K562 (cell line): ENCODE data around the gene PRKAG1. TPM values are rescaled to one million over a fixed set of nuclear protein-coding genes. Genes with fewer than 3 reads are reported as not detected.

Experiments used
- ATAC-seq: fragments of 200-7000 bp; cut with Tn5 transposase; 3 replicates; pipeline ENCODE4 v1.9.1; 2020; ENCODE audit warnings: moderate library complexity
- BruUV-seq: library from RNA; stranded (reverse); fragments of 400-500 nt; replicated peaks from 2 replicates; lab custom pipeline; 2021; lab: Mats Ljungman, UMichigan
- CTCF ChIA-PET: fragments of 300-600 bp; formaldehyde crosslinking; extraction: SDS; loops from one replicate; lab custom pipeline; 2021; ENCODE audit warnings: low intra/inter-chr PET ratio; lab: Yijun Ruan, JAX
- POLR2A ChIA-PET: fragments of 300-600, 350-650 bp; sonication (Branson Sonifier 250); formaldehyde crosslinking; extraction: SDS; loops from one replicate; lab custom pipeline; 2021; ENCODE audit warnings: antibody characterized with exemption, inconsistent platforms; lab: Yijun Ruan, JAX
- DNase-seq, 4 experiments: peaks; one replicate each; pipeline versions ENCODE4 v3.0.0 to v3.0.0-alpha.2; 2011 to 2018; ENCODE audit warnings: low spot score in 3 of 4, mixed read lengths in 3 of 4; ENCODE audit errors: extremely low read depth in 1 of 4
- FAIRE-seq: peaks from 2 replicates; lab custom pipeline; 2011; peaks lifted over from hg19 to GRCh38; lab: Jason Lieb, UNC
- H2AFZ ChIP-seq: 2 replicates; pipeline ENCODE4 v1.6.0; 2011; ENCODE audit warnings: low read depth, low read length, control low read depth, inconsistent platforms
- H3K27ac ChIP-seq: fragments of 200-600 bp; 3 replicates; pipeline ENCODE4 v1.8.0; 2011; ENCODE audit warnings: low read depth, mild to moderate bottlenecking, control low read depth, inconsistent platforms, low read length, moderate library complexity, mixed read lengths; ENCODE audit errors: extremely low read depth
- H3K27me3 ChIP-seq, 2 experiments: fragments of 300-600 bp in 1 of 2; 2 replicates in 1 of 2; 3 replicates in 1 of 2; pipeline versions ENCODE4 v1.6.0 to v1.8.0; 2011; ENCODE audit warnings: inconsistent platforms in 2 of 2, low read length in 2 of 2, mild to moderate bottlenecking in 1 of 2, mixed read lengths in 1 of 2, moderate library complexity in 1 of 2; ENCODE audit not compliant: control insufficient read depth in 2 of 2, insufficient read depth in 2 of 2
- H3K36me3 ChIP-seq: fragments of 300-600 bp; 3 replicates; pipeline ENCODE4 v1.8.0; 2011; ENCODE audit warnings: mild to moderate bottlenecking, low read length, inconsistent platforms; ENCODE audit not compliant: control insufficient read depth, insufficient read depth
- H3K4me1 ChIP-seq, 2 experiments: fragments of 200-600 bp in 1 of 2; replicated peaks in 1 of 2; 2 replicates in 1 of 2; 3 replicates in 1 of 2; pipeline versions ENCODE4 v1.5.1 to v1.8.0; 2011; ENCODE audit warnings: inconsistent platforms in 2 of 2, low read length in 2 of 2, mild to moderate bottlenecking in 1 of 2, mixed read lengths in 1 of 2, moderate library complexity in 1 of 2; ENCODE audit not compliant: control insufficient read depth in 2 of 2, insufficient read depth in 2 of 2
- H3K4me2 ChIP-seq: 2 replicates; pipeline ENCODE4 v1.6.1; 2011; ENCODE audit warnings: low read length, control low read depth, inconsistent platforms, mixed read lengths; ENCODE audit not compliant: insufficient read depth
- H3K4me3 ChIP-seq: fragments of 200-600 bp; sonication (generic), shearing (Covaris generic); 2 replicates; pipeline ENCODE4 v1.5.1; 2016; ENCODE audit warnings: control low read depth, inconsistent platforms
- H3K79me2 ChIP-seq: fragments of 200-600 bp; 3 replicates; pipeline ENCODE4 v1.8.0; 2011; ENCODE audit warnings: low read length, inconsistent platforms; ENCODE audit not compliant: control insufficient read depth, insufficient read depth
- H3K9ac ChIP-seq, 2 experiments: 2 replicates each; pipeline versions ENCODE4 v1.6.0 to v1.6.1; 2011; ENCODE audit warnings: low read depth in 2 of 2, low read length in 2 of 2, control low read depth in 1 of 2, inconsistent platforms in 1 of 2, mild to moderate bottlenecking in 1 of 2, mixed read lengths in 1 of 2; ENCODE audit not compliant: insufficient read depth in 1 of 2
- H3K9me1 ChIP-seq: one replicate; pipeline ENCODE4 v1.6.0; 2011; ENCODE audit warnings: inconsistent platforms, mild to moderate bottlenecking, low read length, moderate library complexity; ENCODE audit not compliant: control insufficient read depth, insufficient read depth
- H3K9me3 ChIP-seq: replicated peaks from 2 replicates; pipeline ENCODE4 v1.5.1; 2011; ENCODE audit warnings: low read depth, low read length, inconsistent platforms; ENCODE audit not compliant: control insufficient read depth, insufficient read depth
- H4K20me1 ChIP-seq: replicated peaks from 2 replicates; pipeline ENCODE4 v1.6.1; 2011; ENCODE audit warnings: low read length, inconsistent platforms, mixed read lengths; ENCODE audit not compliant: control insufficient read depth, insufficient read depth
- BCOR ChIP-seq: fragments of 450-650 bp; IDR thresholded peaks from 2 replicates; pipeline ENCODE4 v1.6.1; 2016
- BRF2 ChIP-seq: IDR thresholded peaks from 3 replicates; pipeline ENCODE4 v1.6.1; 2011; ENCODE audit warnings: borderline replicate concordance, mild to moderate bottlenecking; ENCODE audit not compliant: insufficient read length, insufficient read depth
- CSDE1 ChIP-seq, 2 experiments: fragments of 450-650 bp; IDR thresholded peaks; 2 replicates each; pipeline ENCODE4 v1.6.1; 2016; ENCODE audit warnings: mild to moderate bottlenecking in 1 of 2
- CTBP1 ChIP-seq: fragments of 450-650 bp; IDR thresholded peaks from 2 replicates; pipeline ENCODE4 v1.6.1; 2016; ENCODE audit warnings: borderline replicate concordance
- HINFP ChIP-seq: fragments of 450-650 bp; conservative IDR thresholded peaks from 2 replicates; pipeline ENCODE4 v1.6.1; 2016; ENCODE audit warnings: missing genetic modification characterization, low read depth, mild to moderate bottlenecking, control low read depth, missing compliant biosample characterization
- MAZ ChIP-seq, 2 experiments: fragments of 450-650 bp in 1 of 2; sonication (generic) in 1 of 2; formaldehyde crosslinking; IDR thresholded peaks in 1 of 2; conservative IDR thresholded peaks in 1 of 2; 2 replicates each; pipeline versions ENCODE4 v1.4.0 to v1.5.0; 2020; ENCODE audit warnings: mild to moderate bottlenecking in 1 of 2, missing genetic modification reagents in 1 of 2
- MTA3 ChIP-seq: fragments of 450-650 bp; formaldehyde crosslinking; IDR thresholded peaks from 2 replicates; pipeline ENCODE4 v1.6.1; 2017; ENCODE audit warnings: mild to moderate bottlenecking, borderline replicate concordance
- PRMT5 ChIP-seq: sonication (generic); formaldehyde crosslinking; IDR thresholded peaks from 2 replicates; pipeline ENCODE4 v1.5.0; 2020; ENCODE audit warnings: missing genetic modification reagents
- USF1 ChIP-seq: sonication (generic); formaldehyde crosslinking; IDR thresholded peaks from 2 replicates; pipeline ENCODE4 v1.9.0; 2022; ENCODE audit warnings: mild to moderate bottlenecking, missing genetic modification reagents
- ZBTB1 ChIP-seq: sonication (generic); formaldehyde crosslinking; IDR thresholded peaks from 2 replicates; pipeline ENCODE4 v1.8.1; 2023; ENCODE audit warnings: missing genetic modification reagents, low read depth, mild to moderate bottlenecking, borderline replicate concordance
- ZFP36 ChIP-seq: fragments of 150-350 bp; IDR thresholded peaks from 2 replicates; pipeline ENCODE4 v1.6.1; 2018; ENCODE audit warnings: low read length, low read depth; ENCODE audit not compliant: partially characterized antibody
- ZNF124 ChIP-seq: sonication (generic); formaldehyde crosslinking; IDR thresholded peaks from 2 replicates; pipeline ENCODE4 v1.8.1; 2022; ENCODE audit warnings: missing genetic modification reagents
- ZNF280A ChIP-seq: fragments of 450-650 bp; IDR thresholded peaks from 2 replicates; pipeline ENCODE4 v1.6.1; 2018; ENCODE audit warnings: mild to moderate bottlenecking, low read depth; ENCODE audit not compliant: partially characterized antibody
- ZNF436 ChIP-seq: fragments of 250-450, 450-650 bp; sonication (Bioruptor Pico); formaldehyde crosslinking; IDR thresholded peaks from 2 replicates; pipeline ENCODE4 v1.7.0; 2020; ENCODE audit warnings: mild to moderate bottlenecking
- WGBS: fragments of 100-300 bp; shearing (Covaris generic); methylation state at CpG from one replicate; pipeline ENCODE4 v1.1.6; 2016; ENCODE audit warnings: low coverage, mixed read lengths; ENCODE audit not compliant: insufficient coverage; ENCODE audit errors: missing lambda C conversion rate; 5-methylcytosine and 5-hydroxymethylcytosine counted together
- in situ Hi-C: fragments of 300-500 bp; cut with MboI; formaldehyde crosslinking; loops from 4 replicates; pipeline ENCODE4 v1.15.0; 2018; ENCODE audit warnings: inconsistent platforms, mixed read lengths
- intact Hi-C: fragments of 100-400 bp; cut with micrococcal nuclease; formaldehyde crosslinking; loops from 2 replicates; pipeline ENCODE4 v1.14.2; 2022
- polyA plus RNA-seq, 8 experiments: library from polyadenylated mRNA; depleted of rRNA in 4 of 8; stranded (reverse) in 5 of 8; unstranded in 3 of 8; fragments of >200 nt; fragmentation: Nextera tagmentation in 2 of 8; fragmentation: Illumina TruSeq in 1 of 8; extraction: Ambion mirVana in 2 of 8; extraction: Trizol in 1 of 8; gene quantifications; 2 replicates each; pipeline versions ENCODE4 v1.2.1 to v1.2.3, GENCODE V29; 2011 to 2014; ENCODE audit warnings: inconsistent platforms in 1 of 8, missing spikeins in 1 of 8
- total RNA-seq, 7 experiments: library from RNA; depleted of rRNA in 6 of 7; stranded (reverse); fragments of >200 nt in 6 of 7; fragmentation: Illumina TruSeq in 2 of 7; extraction: Trizol in 2 of 7; gene quantifications; 2 replicates each; pipeline versions ENCODE4 v1.2.1 to v1.2.3, GENCODE V29; 2011 to 2021; ENCODE audit warnings: low replicate concordance in 1 of 7

Gene PRKAG1
- total and polyA plus RNA-seq, 9 of the 15 experiments (the other 6 are each of a cell fraction or from before 2014, with no cell fraction given) = 51.1 to 126 (median 79.1) TPM

- peaks cover 8% of the 10 kb centered on the region; the same call in 2 of the 3 replicates for H3K79me2 ChIP-seq
- BruUV-seq = no TSS peak
- POLR2A ChIA-PET = interaction anchor here (1.3 to 4.1 kb wide), 5 partner anchors 8 to 21 kb away, joined by 5 to 21 read pairs (median 7); no protein-coding TSS in a partner anchor
Observed at GRCh38 chr12:49048953-49049352, 30.4 kb upstream of the PRKAG1 start.

More at GRCh38 chr12:49048953-49049352, 30.4 kb upstream of the PRKAG1 start:
- no peak for TF ChIP-seq USF1 (CRISPR knock-in tag)
- no peak for TF ChIP-seq MAZ (CRISPR knock-in tag; conservative IDR thresholded peaks at IDR 0.05 in 1 of 2, IDR thresholded peaks at IDR 0.05 in 1 of 2)
- no peak for TF ChIP-seq ZNF280A
- no peak for TF ChIP-seq MTA3
- TF ChIP-seq ZFP36 = no peak
- TF ChIP-seq BCOR = no peak
- TF ChIP-seq ZNF436 (CRISPR knock-in tag) = no peak
- TF ChIP-seq ZBTB1 (CRISPR knock-in tag) = no peak
- TF ChIP-seq HINFP (tag) = no peak
- no peak for TF ChIP-seq PRMT5 (CRISPR knock-in tag)
- TF ChIP-seq CSDE1 (IDR thresholded peaks at IDR 0.05) = no peak
- TF ChIP-seq CTBP1 = no peak
- TF ChIP-seq BRF2 = no peak
- no peak for TF ChIP-seq ZNF124 (CRISPR knock-in tag)
- no peaks in the 10 kb centered on the region for H3K4me1 ChIP-seq
- whole genome bisulfite sequencing = 89% methylated on average over 10 of the region's 10 CpGs
- no peaks in the 10 kb centered on the region for H3K9me3 ChIP-seq
- intact Hi-C loops = no loop called here
- no peaks in the 10 kb centered on the region for H3K27me3 ChIP-seq
- H3K9me1 ChIP-seq = no peaks in the 10 kb centered on the region
- H4K20me1 ChIP-seq = peaks cover 7% of the 10 kb centered on the region; the same call in 1 of the 2 replicates
- H3K4me2 ChIP-seq = no peak overlapping the region
- H3K4me3 ChIP-seq = no peak overlapping the region
- H3K36me3 ChIP-seq = peaks cover 99% of the 10 kb centered on the region
- CTCF ChIA-PET = no interaction called here
- in situ Hi-C loops = no loop called here
- ATAC-seq (no peak), FAIRE-seq (no peak), DNase-seq (no peak)
- H3K9ac ChIP-seq = no peak overlapping the region
- H3K27ac ChIP-seq = no peak overlapping the region
- H2AFZ ChIP-seq = no peak overlapping the region
